Stimulated activated CD4-positive, alpha-beta T cell treated with anti-CD3 and anti-CD28 coated beads, Interleukin-1b, Interleukin-23, amount 100 ng/mL, for 48 hours (primary cell): ENCODE results near the gene MMP8.
"Not testable (repeated sequence)": the region's sequence is repeated elsewhere in the genome, so short reads cannot be mapped to it uniquely, and the experiment has no call there.

Experiments
- DNase-seq: peaks from one replicate; pipeline ENCODE4 v3.0.0-alpha.2; 2020

MMP8 gene, protein sequence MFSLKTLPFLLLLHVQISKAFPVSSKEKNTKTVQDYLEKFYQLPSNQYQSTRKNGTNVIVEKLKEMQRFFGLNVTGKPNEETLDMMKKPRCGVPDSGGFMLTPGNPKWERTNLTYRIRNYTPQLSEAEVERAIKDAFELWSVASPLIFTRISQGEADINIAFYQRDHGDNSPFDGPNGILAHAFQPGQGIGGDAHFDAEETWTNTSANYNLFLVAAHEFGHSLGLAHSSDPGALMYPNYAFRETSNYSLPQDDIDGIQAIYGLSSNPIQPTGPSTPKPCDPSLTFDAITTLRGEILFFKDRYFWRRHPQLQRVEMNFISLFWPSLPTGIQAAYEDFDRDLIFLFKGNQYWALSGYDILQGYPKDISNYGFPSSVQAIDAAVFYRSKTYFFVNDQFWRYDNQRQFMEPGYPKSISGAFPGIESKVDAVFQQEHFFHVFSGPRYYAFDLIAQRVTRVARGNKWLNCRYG

DNA sequence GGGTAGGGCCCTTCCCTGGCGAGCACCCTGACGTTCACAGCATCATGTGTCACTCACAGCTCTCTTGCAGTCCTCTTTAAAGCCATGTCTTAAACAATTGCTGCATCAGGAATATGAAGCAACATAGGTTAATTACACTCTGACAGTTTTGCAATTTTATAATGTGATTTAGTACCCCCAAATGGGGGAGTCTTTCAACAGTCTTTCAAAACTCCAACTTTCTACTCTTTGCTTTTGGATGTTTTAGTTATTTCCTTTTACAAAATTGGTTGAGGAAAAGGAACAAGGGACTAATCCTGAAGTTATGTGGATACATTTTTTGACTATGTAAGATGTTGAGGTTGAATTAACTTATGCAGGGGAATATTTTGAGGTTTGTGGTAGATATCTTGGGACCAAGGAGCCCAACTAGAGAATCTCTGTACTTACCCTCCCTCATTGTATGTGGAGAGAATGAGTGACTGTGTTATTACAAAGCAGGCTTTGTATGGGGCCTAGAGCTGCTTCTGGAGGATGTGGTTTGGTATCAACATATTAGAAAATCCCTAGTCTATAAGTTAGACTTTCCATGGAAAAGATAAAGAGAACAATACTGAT lies at the start of gene MMP8:
Gene MMP8, minus strand, starts transcription at position 51 of the 597 bp plus-strand sequence. CDS start 99 bp downstream, outside the sequence.
- no peak for DNase-seq

DNA sequence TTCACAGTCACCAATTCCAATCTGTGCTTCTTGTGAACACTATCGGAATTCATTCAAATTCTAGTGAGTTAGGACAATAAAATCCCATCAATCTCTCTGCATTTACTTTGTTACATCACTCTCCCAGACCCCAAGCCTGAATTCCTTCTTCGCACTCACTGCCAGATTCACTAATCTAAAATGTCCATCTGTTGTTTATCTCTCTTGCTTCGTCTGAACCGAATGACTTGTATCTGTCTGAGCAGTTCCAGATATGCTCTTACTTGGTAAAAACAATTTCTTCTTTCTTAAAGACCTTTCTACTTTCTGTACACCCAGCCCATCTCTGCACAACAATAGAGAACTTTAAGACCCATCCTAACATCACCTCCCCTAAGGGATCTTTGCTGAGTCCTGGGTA lies 48.6 kb upstream of the MMP8 start:
- no peak for DNase-seq

DNA sequence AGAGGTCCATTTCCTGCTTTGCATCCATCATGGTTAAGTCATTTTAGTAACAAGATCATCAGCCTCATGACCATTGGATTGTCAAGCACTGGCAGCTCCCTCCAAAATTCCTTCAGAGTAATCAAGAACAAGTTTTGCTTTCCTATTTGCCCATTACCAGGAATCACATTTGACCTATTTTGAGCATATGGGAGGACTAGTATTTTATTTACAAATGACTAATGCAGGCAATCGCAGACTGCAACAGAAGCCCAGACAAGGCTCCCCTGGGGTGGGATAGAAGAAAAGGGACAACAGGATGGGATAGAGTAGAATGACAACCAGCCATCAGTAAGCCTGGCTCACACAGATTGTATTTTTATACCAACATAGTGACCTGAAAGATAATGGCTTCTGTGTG lies 46.6 kb upstream of the MMP8 start:
- no peak for DNase-seq

DNA sequence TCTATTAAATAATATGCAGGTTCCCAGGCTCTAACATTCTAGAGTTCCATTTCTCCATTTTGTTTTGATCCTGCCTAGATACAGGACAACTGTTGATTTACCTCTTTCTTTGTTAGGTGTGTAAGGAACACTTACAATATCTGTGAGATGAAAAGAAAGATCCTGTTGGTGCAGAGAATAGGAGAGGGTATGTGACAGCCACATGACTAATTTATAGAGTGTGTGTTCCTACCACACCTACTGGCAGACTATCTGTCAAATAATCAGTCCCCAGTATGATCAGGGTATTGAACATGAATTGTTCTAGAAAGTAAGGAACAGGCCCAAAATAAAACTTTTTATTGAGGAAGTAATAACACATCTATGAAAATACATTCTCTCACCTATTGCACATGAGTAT lies 45.4 kb upstream of the MMP8 start:
- no peak for DNase-seq

DNA sequence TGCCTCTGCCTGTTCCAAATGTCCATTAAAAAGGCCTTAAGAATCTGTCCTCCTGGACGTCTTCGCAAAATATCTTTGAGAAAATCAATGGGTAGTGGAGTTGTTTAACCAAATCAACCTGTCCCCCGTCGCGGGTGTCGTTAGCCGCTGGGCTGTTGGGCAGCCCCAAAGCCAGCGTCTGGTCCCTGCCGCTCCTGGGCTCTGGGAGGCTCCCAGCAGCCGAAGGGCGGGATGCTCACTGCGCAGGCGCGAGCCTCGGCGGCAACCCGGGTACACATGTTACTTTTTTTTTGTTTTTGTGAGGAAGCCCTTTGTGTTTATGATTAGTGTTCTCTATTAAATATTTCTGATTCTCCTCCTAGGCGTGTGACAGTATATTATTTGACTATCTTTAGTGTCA lies 43.0 kb upstream of the MMP8 start:
- DNase-seq = no peak

DNA sequence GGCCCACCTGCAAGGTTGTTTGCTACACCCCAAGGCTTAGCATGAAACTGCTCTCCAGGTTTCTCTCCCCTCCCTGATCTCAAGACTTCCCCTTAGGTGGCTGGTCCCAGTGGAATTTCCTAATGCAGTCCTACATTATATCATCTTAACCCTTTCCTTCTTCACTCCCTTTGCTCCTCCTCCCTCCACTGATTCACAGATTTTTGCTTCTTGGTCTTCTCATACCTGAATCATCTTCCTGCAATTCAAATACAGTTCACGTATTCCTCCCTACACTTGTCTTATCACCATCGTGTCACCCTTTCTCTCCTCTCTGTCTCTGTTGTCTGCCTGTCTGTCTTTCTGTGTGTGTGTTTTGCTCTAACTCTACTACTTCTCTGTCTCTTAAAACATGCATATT lies 38.7 kb upstream of the MMP8 start:
- DNase-seq = no peak

DNA sequence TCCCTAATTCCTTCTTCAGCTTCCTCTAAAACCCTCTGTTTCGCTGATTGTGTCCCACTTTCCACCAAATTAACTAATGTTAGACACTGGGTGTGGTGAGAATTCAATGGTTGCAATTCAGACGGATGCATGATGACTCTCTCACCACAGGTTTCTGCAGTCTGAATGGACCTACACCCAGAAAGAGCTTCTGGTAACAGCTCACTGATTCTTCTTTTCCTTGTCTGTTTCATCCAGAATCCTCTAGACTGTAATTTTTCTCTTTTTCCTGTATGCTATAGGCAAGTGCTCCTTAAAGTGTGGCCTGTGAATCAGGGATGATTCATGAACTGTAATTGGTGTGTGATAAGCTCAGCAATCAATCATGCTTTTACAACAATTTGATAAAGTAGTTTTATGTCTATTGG lies 37.6 kb upstream of the MMP8 start:
- DNase-seq = no peak

DNA sequence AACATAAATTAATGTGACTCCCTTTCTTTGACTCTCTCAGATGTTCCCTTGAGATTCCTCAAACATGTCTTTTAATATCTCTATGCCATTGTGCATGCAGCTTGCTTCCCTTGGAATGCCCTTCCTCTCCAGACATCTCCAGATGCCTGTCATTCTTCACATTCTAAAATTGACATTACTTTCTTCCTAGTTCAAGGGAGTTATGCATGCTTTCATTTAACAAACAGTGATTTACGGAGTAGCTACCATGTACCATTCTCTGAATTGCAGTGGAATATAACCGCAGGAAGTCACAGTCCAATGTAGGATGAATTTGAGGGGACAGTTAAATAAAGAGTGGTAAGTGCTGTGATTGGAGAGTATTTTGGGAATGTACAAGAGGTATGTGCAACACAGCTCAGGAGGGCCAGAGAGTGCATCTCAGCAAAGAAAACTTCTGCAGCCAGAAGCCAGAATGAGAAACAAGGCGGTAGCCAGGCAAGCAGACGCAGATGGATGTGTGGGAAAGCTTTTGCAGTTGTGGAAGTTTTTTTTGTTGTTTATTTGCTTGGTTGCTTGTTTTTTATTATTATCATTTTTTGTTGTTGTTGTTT lies 37.0 kb upstream of the MMP8 start:
- no peak for DNase-seq

DNA sequence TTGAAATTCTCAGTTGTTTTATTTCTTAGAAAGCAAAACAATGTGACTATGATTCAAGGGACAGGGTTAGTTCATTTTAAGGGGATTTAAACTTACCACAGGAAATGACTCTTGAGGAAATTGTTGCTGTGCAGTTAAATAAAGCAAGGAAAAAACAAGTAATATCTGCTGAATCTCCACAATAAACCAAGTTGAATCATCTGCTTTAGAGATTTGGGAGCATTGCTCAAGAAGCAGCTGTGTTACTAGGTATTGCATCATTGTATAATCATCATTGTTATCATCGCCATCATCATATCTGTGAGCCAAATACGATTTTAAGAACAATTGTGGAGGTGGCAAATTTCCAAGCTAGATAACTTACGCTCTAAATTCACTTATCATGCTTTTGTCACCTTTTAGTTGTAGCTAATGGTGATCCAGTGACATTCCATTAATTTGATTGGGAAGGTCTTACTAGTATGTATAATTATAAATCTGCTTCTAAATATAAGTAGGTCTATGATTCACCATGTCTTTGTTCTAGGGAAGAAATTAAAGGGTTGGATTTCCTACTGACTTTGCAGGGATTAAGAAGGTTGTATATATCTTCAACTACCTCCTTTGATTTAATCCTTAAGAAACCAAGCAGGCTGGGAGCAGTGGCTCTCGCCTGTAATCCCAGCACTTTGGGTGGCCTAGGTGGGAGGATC lies 35.7 kb upstream of the MMP8 start:
- no peak for DNase-seq

DNA sequence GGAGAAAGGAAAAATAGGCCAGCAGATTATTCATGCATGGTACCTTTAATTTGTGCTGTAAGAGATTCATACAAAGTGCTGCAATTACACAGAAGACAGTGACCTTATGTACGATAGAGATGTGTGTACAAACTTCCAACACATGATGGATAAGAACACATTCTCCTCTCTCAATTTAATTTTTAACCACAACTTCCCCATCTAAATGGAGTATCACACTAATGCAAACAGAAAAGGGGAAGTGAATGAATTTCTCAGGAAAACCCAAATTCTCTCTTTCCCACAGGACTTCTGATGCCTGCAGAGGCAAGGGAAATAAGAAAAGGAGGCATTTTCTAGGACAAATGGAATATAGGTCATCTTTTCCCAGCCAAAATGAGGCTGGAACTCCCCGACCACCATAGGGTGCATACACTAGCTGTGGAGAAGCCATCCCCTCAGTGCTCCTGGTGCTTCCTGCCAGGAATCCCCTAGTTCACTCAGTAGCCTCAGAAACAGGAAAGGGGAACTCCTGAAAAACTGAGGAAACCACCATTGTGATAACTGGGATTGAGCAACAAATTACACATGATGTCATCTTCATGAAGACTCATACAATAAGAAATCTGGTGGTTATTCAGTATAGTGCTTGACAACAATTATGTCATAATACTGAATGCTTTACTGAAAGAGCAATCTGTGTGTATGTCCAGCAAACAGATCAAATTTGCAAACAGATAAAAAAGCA lies 33.2 kb upstream of the MMP8 start:
- no peak for DNase-seq

DNA sequence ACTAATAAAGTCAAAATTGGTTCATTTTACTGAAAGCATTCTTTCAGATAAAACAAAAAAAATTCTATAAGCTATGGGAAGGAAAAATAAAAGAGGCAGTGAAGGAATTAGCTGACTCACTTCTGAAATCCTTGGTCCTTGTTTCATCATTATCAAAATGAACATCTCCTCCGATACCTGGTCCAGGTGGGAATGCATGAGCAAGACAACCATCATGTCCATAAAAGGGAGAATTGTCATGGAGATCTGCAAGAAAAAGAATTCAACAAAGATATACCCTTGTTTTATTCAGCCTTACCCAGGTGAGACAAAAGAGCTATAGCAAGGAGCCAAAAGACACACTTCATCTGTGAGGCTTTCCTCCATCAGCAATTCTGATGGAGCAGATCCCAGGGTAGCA lies 28.5 kb upstream of the MMP8 start:
- DNase-seq = no peak

DNA sequence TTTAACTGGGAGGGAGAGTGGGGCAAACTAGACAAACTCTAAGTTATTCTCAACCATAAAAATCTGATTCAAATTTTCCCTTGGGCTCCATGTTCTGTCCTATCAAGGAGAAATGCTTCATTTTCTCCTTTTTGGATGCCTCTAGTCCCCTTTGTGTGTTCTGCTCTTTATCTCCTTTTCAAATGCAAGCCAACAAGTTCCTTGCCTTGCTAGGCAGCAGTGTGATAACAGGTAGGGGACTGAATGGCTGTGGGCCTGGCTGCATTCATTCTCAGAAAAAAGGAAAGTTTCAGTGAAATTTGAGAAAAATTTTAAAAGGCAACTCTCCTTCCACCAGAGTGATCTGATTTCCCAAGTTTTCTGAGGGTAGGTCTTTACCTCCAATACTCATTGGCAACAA lies 26.9 kb upstream of the MMP8 start:
- DNase-seq = no peak

DNA sequence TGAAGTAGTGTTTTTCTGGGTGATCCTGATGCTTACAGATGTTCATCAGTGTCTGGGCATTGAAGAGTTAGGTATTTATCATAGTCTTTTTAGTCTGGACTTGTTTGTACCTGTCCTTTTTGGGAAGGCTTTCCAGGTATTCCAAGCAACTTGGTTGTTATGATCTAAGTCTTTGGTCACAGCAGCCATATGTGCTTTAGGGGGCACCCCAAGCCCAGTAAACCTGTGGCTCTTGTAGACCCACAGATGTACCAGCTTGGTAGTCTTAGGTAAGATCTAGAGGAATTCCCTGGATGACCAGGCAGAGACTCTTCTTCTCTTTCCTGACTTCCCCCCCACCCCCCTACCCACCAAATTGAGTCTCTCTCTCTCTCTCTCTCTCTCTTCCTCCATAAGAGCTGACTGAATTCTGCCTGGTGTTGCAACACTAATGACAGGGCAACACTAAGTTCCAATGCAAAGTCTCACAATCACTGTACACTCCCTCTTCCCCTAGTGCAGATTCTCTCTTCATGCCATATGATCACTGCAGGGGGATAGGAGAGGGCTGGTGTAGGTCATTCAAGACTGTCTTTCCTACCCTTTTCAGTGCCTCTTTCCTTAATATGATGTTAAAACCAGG lies 24.5 kb upstream of the MMP8 start:
- DNase-seq = no peak

DNA sequence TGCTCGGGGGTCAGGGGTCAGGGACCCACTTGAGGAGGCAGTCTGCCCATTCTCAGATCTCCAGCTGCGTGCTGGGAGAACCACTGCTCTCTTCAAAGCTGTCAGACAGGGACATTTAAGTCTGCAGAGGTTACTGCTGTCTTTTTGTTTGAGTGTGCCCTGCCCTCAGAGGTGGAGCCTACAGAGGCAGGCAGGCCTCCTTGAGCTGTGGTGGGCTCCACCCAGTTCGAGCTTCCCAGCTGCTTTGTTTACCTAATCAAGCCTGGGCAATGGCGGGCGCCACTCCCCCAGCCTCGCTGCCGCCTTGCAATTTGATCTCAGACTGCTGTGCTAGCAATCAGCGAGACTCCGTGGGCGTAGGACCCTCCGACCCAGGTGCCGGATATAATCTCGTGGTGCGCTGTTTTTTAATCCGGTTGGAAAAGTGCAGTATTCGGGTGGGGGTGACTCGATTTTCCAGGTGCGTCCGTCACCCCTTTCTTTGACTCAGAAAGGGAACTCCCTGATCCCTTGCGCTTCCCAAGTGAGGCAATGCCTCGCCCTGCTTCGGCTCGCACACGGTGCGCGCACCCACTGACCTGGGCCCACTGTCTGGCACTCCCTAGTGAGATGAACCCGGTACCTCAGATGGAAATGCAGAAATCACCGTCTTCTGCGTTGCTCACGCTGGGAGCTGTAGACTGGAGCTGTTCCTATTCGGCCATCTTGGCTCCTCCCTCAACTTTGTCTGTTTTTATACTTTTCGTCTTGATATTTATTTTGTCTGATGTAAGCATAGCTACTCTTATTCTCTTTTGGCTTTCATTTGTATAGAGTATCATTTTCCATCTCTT lies 22.2 kb upstream of the MMP8 start:
- not testable (repeated sequence) for DNase-seq

DNA sequence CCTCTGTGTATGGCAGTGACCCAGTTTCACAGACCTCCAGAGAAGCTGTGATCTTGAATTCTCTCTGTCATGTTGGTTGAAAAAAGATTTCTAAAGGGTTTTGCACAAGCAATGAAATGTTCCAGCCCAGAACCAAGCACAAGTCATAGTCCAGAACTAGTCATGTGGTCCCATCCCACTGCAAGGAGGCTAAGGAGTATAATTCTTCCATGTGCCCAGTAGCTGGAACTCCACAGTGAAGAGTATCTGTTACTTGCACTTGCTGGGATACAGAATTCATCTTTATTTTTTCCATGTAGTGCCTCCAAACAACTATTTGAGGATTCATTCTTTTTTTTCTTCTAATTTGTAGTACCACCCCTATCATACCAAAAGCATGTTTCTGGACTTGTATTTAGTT lies 9.9 kb upstream of the MMP8 start:
- DNase-seq = no peak

DNA sequence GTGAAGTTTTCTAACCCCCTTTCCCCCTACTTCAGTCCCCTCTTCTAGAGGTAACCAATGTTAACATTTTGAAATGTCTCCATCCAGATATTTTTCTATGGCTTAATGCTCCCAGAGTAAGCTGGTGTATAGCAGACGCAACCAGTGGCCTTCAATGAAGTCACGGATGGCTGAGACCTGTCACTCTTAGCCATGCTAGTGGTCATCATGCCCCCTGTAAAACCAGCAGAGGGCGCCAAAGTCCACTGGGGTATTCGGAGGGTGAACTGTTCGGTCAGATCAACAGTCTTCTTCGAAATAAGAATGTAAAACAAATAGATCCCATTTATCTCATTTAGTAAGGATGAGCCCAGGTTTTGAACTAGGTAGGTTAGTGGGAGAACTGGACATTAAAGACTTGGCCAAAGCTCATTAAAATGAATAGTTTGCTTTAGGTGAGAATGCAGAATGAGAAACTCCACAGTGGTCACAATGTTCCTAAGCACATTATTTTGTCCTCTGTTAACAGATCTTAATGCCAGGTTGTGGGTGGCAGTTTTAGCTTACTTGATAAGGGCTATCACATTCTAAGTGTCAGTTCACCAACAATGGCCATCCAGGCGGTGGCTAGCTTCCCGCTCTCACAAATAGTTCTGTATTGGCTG lies 8.6 kb upstream of the MMP8 start:
- DNase-seq = peak; percentile 57

DNA sequence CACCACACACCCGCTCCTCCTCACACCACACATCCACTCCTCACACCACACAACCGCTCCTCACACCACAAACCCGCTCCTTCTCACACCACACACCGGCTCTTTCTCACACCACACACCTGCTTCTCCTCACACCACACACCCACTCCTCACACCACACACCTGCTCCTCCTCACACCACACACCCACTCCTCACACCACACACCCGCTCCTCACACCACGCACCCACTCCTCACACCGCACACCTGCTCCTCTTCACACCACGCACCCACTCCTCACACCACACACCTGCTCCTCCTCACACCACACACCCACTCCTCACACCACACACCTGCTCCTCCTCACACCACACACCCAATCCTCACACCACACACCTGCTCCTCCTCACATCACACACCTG lies 6.2 kb upstream of the MMP8 start:
- not testable (repeated sequence) for DNase-seq

DNA sequence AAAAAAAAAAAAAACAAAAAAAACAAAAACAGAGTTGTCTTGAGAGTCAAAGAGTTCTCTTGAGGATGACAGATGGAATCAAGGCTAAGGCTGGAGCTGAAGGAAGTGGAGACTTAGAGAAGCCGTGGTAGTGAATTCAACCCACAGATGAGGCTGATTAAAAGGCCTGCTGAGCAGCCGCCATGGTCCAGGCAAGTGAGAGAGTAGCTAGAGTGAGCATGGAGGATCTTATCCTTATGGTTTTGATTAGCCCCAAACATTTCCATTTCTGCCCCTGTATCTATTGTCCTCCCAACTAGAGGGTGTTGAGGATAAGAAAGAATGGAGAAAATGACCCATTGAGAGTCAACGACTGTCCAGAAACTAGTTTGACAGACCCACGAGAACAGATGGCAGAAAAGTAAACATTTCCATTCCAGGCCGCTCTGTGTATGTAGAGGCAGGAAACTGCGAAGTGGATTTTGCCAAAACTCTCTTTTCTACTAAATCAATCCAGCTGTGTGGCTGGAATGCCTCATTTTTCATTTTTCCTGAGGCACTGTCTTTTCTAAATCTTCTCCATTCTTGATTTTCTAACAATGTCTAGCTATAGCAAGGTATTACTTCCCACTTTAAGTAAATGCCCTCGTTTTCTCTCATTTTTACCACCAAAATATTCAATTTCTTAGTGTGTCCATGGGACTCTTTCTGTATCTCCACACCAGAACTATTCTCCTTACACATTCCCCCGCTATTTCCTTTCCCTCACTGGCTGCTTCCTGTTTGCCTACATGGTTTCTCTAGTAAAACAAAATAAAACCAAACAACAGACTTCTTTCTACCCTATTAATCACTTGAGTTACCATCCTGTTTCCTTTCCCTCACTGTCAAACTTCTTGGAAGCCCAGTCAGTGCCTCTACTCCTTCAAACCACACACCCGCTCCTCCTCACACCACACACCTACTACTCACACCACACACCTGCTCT lies 5.4 kb upstream of the MMP8 start:
- DNase-seq = no peak

DNA sequence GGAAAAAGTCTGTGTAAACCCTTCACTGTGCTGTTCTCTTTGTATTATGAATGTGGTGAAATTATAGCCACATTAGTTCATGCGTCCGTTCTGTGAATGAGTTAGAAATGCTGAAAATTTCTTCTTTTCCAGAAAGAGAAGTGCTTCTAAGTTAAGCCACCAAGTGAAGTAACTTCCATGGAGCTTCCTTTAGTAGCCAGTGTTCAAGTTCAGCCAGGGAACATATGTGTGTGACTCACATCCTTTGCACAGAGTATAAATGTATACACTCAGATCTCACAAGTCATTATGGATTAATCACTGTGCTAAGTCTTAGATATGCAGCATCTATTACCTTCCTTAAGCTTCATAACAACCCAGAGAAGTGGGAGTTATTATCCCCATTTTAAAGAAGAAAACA lies 3.1 kb upstream of the MMP8 start:
- DNase-seq = no peak

DNA sequence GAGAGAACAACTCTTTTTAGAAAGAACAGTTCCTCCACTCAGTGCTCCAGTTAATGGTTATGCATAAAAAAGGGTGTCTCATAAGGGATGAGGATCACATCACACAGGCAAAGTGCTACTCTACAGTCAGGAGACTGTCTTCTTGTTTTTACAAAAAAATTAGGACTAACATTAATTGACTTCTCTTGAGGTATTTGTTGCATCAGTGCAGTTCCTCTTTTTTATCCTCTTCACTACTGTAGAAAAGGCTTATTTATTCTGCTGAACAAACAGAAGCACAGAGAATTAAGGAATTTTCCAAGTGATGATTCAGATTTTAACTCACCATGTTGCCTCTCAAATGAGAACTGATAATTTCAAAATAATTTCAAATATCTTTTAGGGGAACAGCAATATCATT lies 1.9 kb downstream of the MMP8 start:
- no peak for DNase-seq
